Esophagus (tissue), 2 donors: Measurements from ENCODE around the gene ACAP2. TPM values are rescaled to one million over a fixed set of nuclear protein-coding genes. Genes with fewer than 3 reads are reported as not detected.

ENCODE experiments used
- H3K27ac ChIP-seq, 2 donors: one replicate each; pipeline ENCODE4 v1.5.1; 2013; ENCODE audit warnings: low read depth in 2 of 2, mild to moderate bottlenecking in 2 of 2, inconsistent platforms in 1 of 2, low read length in 1 of 2, moderate library complexity in 1 of 2
- H3K27me3 ChIP-seq, 2 donors: one replicate each; pipeline ENCODE4 v1.6.1; 2013; ENCODE audit warnings: low read length in 2 of 2, control low read depth in 1 of 2, mild to moderate bottlenecking in 1 of 2; ENCODE audit not compliant: insufficient read depth in 2 of 2, control insufficient read depth in 1 of 2
- H3K36me3 ChIP-seq, 2 donors: one replicate each; pipeline ENCODE4 v1.6.1; 2013; ENCODE audit warnings: low read length in 1 of 2; ENCODE audit not compliant: control insufficient read depth in 2 of 2, insufficient read depth in 2 of 2
- H3K4me1 ChIP-seq, 2 donors: one replicate each; pipeline ENCODE4 v1.6.1; 2013; ENCODE audit warnings: low read length in 1 of 2; ENCODE audit not compliant: control insufficient read depth in 2 of 2, insufficient read depth in 2 of 2
- H3K4me3 ChIP-seq, 2 donors: one replicate each; pipeline ENCODE4 v1.5.1; 2013; ENCODE audit warnings: low read length in 2 of 2, mild to moderate bottlenecking in 2 of 2, low read depth in 1 of 2, moderate library complexity in 1 of 2
- H3K9me3 ChIP-seq, 2 donors: one replicate each; pipeline ENCODE4 v1.6.1; 2013; ENCODE audit warnings: mild to moderate bottlenecking in 2 of 2, low read depth in 1 of 2, low read length in 1 of 2, moderate library complexity in 1 of 2; ENCODE audit not compliant: control insufficient read depth in 2 of 2, insufficient read depth in 1 of 2
- WGBS, 2 donors: extraction: QIAGEN DNeasy Blood & Tissue Kit; methylation state at CpG; one replicate each; pipeline ENCODE4 v1.1.7; 2013; 5-methylcytosine and 5-hydroxymethylcytosine counted together
- polyA plus RNA-seq, 2 donors: library from polyadenylated mRNA; stranded (reverse); fragments of 200-250 nt; gene quantifications; one replicate each; pipeline ENCODE4 v1.2.3, GENCODE V29; 2013
- donor health status: healthy with polysubstance abuse.
- donor health status: Bipolar disorder and iron deficiency.

The ACAP2 gene
- polyA plus RNA-seq, 2 donors, result 11.9 to 12.5 TPM

DNA sequence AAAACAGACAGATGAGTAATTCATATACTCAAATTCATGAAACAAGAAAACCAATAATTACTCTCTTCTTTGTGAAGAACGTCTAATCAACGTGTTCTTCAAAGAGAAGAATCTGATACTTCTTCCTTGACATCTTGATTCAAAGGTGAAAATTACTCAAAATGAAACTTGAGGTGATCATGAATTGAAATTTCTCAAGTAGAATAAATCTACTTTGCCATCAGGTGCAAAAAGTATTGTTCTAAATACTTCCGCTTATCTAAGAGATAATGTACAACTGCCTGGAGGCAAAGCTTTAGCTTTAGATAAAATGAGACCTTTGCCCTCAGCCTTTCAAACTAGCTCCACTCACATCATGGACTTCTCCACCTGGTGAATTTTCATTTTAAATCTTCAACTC is 158.0 kb downstream of the ACAP2 start:
- H3K4me3 ChIP-seq, result no peak overlapping the region
- no peaks in the 10 kb centered on the region for H3K27me3 ChIP-seq
- peaks cover 0 to 6% of the 10 kb centered on the region in 2 donors for H3K36me3 ChIP-seq
- H3K27ac ChIP-seq, result no peak overlapping the region
- WGBS, 2 donors, result 59 to 78% methylated on average over 3 of the region's 3 CpGs
- no peaks in the 10 kb centered on the region for H3K4me1 ChIP-seq
- H3K9me3 ChIP-seq, result no peaks in the 10 kb centered on the region

DNA sequence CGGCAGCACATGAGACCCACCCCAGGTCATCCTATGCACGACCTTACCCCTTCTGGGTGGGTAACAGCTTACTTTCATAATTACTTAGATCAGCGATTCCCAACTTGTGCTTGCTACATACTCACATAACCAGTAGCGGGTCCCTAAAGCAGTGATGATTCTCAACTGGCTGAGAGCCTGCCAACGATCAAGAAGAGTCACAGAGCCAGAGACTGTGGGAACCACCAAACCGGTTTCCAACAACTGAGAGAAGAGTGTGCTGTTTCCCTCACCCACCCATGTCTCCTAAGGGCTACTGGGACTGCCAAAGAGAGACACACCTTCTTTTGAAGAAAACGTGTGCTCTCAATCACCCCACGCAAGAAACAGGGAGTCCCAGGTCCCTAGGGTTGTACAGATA is 159.9 kb downstream of the ACAP2 start:
- Histone ChIP-seq H3K9me3 (no peaks in the 10 kb centered on the region), H3K27me3 (no peaks in the 10 kb centered on the region), H3K4me3 (no peak overlapping the region), H3K4me1 (no peaks in the 10 kb centered on the region), H3K36me3 (peaks cover 0 to 3% of the 10 kb centered on the region in 2 donors), H3K27ac (peak overlapping the region; percentile 47 to 77)
- WGBS, 2 donors, result 38 to 40% methylated on average over 8 of the region's 8 CpGs

DNA sequence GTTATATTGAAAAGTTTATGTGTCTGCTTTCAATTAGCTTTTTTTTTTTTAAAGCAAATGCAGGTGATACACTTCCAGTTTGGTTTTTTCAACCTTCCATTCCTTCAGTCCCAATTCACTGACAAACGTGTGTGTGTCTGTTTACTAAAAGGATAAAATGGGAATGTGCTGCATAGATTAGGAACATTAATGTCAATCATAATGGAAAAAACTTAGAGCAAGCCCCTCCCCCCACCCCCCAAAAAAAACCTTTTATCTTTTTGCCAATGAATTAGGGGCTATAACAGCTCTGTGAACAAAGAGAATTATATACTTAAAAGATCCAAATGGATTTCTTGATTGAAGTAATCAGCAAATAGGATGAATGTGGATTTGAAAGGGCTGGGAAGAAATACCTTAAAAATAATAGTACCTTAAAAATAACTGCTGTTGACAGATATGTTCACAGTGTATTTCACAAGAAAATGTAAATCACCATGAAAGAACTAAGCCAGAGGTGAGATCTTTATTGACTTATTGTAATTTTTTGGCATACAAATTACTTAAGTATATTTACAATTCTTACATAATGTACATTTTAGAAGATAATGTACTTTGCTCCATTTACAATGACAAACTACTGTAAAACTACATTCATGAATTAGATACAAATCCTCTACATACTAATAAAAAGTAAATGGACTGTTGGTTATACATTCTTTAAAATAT is 168.4 kb downstream of the ACAP2 start:
- peaks cover 0 to 4% of the 10 kb centered on the region in 2 donors for H3K4me1 ChIP-seq
- H3K27me3 ChIP-seq, result no peaks in the 10 kb centered on the region
- H3K4me3 ChIP-seq, result no peak overlapping the region
- no peak overlapping the region for H3K27ac ChIP-seq
- no peaks in the 10 kb centered on the region for H3K9me3 ChIP-seq
- 32 to 33% methylated on average over 1 of the region's 1 CpG for WGBS, 2 donors
- H3K36me3 ChIP-seq, result no peaks in the 10 kb centered on the region

DNA sequence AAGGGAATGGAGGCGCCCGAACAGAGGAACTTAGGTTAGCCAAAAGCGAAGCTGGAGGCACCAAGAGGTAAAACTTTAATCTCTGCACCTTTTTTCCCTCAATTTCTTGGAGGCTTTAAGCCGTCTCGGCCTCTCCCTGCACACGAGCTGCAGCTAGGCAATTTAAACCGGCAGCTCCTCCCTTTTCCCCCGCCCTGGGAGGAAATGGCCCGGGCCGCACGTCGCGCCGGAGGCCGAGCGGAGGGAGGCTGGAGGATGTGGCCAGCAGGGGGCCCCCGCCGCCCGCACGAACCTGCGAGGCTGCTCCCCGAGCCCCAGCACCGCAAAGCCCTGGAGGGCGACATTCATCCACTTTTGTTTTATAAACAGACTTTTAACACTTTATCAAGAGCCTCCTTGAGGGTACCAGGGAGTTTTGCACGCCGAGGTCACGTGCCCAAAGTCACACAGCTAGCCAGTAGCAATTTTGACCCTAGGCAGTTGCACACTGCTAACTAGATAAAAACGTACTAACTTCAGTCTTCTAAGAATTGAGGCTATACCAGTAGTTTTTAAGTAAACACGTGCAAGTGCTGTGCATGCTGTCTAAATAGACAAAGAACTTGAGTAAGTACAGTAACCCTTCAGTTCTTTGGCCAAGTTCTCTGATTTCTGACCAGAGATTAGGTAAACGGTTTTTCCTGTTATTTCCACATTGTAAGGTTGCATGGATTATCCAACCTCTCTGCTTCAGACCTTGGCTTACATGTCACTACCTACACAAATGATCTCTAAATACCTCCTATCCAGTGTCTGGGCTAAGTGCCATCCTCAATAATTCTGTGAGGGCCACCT is 171.2 kb downstream of the ACAP2 start:
- no peaks in the 10 kb centered on the region for H3K27me3 ChIP-seq
- peaks cover 7 to 10% of the 10 kb centered on the region in 2 donors for H3K4me1 ChIP-seq
- WGBS, 2 donors, result 0% methylated on average over 30 of the region's 30 CpGs
- no peaks in the 10 kb centered on the region for H3K9me3 ChIP-seq
- peak overlapping the region; percentile 65 to 93 for H3K4me3 ChIP-seq
- peak overlapping the region; percentile 85 to 96 for H3K27ac ChIP-seq
- H3K36me3 ChIP-seq, result no peaks in the 10 kb centered on the region

DNA sequence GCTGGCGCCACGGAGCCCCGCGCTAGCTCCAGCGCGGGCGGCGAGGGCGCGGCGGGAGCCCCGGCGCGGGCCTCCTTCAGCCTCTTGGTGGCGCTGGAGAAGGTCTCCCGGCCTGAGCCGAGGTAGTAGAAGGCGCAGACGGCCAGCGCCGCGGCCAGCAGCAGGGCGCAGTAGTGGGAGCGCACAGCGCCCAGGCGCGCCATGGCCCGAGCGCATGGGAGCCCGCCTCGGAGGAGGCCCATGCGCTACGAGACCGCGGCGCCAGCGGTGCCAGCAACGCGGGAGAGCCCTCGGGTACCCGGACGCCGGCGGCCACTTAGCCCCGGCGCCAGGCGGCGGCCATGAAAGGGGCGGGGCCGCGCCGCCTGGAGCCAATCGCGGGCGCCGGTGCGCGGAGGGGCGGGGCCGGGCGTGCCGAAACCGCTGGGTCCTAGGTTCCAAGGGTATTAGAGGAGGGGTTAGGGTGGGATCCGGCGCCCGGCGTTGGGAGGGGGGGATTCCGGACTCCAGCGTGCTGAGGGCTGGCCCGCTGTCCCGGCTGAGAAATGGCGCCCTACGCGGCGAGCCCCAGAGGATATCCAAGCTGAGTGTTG is 171.9 kb downstream of the ACAP2 start, which contains the start of gene XXYLT1:
Gene XXYLT1, minus strand, starts transcription at position 343 of the 593 bp plus-strand sequence. Its CDS starts 101 bp downstream, at position 242.
- Histone ChIP-seq H3K27me3 (no peaks in the 10 kb centered on the region), H3K9me3 (no peaks in the 10 kb centered on the region), H3K4me3 (peak within 1 kb of the TSS; percentile 65 to 93), H3K36me3 (no peaks in the 10 kb centered on the region), H3K27ac (peak within 1 kb of the TSS; percentile 85 to 96), H3K4me1 (peaks cover 7 to 10% of the 10 kb centered on the region in 2 donors)
- WGBS, 2 donors, result 0% methylated on average over 49 to 75 of the region's 75 CpGs

DNA sequence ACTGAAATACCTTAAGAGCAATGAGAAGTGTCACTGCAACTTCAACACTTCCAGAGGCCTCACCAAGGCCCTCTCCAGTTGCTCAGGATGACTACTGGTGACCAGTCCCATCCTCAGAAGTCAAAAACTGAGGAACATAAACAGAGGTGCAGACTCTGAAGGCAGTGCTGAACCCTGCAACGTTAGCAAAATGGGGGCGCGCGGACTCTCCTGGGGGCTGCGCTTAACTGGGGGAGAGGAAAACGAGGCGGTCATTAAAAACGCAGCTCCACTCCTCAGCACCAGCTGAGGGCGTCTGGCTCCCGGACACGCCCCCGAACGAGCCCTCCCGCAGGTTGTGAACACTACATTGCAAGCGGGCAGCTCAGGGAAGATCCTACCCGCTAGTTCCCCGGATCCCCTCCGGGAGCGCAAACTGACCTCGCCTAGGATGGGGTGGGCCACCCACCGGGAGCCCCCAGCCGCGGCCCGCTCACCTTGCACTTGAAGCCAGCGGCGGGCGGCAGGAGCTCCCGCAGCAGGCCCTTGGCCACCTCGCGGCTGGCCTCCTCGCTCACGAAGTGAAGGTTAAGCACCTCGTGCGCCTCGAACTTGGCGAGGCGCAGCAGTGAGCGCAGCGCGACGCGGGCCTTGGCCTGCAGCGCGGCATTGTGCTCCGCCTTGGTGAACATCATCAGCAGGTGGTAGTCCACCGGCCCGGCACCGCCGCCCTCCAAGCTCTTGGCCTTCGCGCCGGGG is 172.6 kb downstream of the ACAP2 start:
- no peaks in the 10 kb centered on the region for H3K27me3 ChIP-seq
- peaks cover 7 to 10% of the 10 kb centered on the region in 2 donors for H3K4me1 ChIP-seq
- 0 to 1% methylated on average over 48 to 52 of the region's 52 CpGs for WGBS, 2 donors

DNA sequence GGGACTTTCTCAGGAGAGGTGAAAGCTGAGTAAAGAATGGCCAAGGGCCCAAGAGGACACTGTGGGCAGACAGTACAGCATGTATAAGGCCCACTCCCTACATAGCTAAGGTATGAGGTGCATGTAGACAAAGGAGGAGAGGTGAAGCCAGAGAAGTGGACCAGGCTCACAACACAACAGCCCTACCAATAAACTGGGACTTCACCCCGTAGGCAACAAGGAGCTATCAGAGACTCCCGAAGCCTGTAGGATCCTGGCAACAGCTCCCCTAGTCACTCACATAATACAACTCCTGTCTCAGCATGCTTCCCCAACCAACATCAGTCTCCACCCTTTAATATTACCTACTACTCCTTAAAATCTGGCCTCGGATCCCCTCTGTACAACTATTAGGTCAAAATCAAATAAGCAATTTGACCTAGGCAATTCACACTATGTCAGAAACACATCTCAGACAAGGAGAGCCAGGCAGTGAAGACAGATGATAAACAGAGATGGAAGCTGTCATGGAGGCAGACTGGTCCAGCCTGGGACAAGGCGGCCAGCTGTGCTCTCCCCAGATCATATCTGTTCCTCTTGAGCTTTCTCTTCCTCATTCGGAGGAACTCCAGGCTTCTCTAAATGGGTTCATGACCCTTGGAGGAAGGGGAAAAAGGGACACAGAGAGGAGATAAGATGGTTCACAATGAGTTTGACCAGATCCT is 173.3 kb downstream of the ACAP2 start:
- Histone ChIP-seq H3K9me3 (no peaks in the 10 kb centered on the region), H3K27me3 (no peaks in the 10 kb centered on the region), H3K4me1 (peaks cover 7 to 10% of the 10 kb centered on the region in 2 donors), H3K36me3 (no peaks in the 10 kb centered on the region), H3K4me3 (peak overlapping the region in 1 of 2 donors; percentile 65), H3K27ac (peak overlapping the region in 1 of 2 donors; percentile 85)
- 60 to 67% methylated on average over 5 of the region's 5 CpGs for WGBS, 2 donors

More for the DNA sequence above, 172.6 kb downstream of the ACAP2 start:
- Histone ChIP-seq H3K9me3 (no peaks in the 10 kb centered on the region), H3K4me3 (peak overlapping the region; percentile 65 to 93), H3K36me3 (no peaks in the 10 kb centered on the region), H3K27ac (peak overlapping the region; percentile 85 to 96)

DNA sequence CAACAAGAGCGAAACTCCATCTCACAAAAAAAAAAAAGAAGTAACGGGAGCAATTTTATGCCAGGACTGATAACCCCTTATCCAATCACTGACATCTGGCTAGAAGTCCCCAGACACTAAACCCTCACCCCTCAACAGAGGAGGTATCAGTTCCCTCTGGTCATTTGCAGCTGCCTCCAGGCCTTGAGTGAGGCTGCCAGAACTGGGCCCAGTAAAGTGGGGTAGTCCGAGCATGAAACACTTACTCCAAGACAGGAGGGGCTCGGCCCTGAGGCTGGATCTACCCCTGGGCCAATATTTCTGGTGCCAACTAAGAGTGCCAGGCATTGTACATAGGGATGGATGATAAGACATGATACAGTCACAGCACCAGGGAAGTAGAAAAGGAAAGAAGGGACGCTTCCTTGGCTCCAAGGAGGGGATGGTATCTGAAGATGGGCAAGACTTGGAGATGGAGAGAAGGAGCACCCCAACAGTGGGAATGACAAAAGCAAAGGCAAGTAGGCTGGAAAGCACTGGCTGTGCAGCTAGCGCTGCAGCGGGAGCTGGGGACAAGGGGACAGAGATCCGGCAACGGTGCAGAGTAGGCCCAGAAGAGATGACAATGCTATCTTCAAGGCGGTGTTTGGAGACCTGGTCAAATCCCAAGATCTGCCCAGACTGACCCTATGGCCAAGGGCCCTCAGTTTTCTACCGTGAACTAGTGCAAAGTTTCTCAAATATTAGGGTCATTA is 174.1 kb downstream of the ACAP2 start:
- 92 to 94% methylated on average over 11 of the region's 11 CpGs for WGBS, 2 donors
- Histone ChIP-seq H3K27ac (no peak overlapping the region), H3K4me1 (peaks cover 7 to 14% of the 10 kb centered on the region in 2 donors), H3K4me3 (no peak overlapping the region), H3K27me3 (no peaks in the 10 kb centered on the region), H3K36me3 (no peaks in the 10 kb centered on the region), H3K9me3 (no peaks in the 10 kb centered on the region)
